SKM-1 treated with dmso at 0.1 percent for 144 hours (cell line): ENCODE results near the gene CRYZL1.
"Not testable (repeated sequence)": the region's sequence is repeated elsewhere in the genome, so short reads cannot be mapped to it uniquely, and the experiment has no call there.

ENCODE experiments used
- DNase-seq: peaks from one replicate; lab custom pipeline; 2025; ENCODE audit not compliant: unreplicated experiment; lab: John Stamatoyannopoulos, UW

The CRYZL1 gene

GRCh38 chr21:33640697-33641351, 717 bp downstream of the CRYZL1 start:
- DNase-seq = no peak

- no peak for DNase-seq
Observed at GRCh38 chr21:33634254-33634653, 7.3 kb downstream of the CRYZL1 start.

GRCh38 chr21:33626151-33626550, 15.4 kb downstream of the CRYZL1 start:
- DNase-seq = not testable (repeated sequence)

GRCh38 chr21:33622253-33622652, 19.3 kb downstream of the CRYZL1 start:
- DNase-seq = no peak

GRCh38 chr21:33619726-33620125, 21.8 kb downstream of the CRYZL1 start:
- DNase-seq = peak; percentile 73

- no peak for DNase-seq
Observed at GRCh38 chr21:33618407-33618806, 23.1 kb downstream of the CRYZL1 start.

- DNase-seq = not testable (repeated sequence)
Observed at GRCh38 chr21:33617565-33617964, 24.0 kb downstream of the CRYZL1 start.

GRCh38 chr21:33611006-33611744, 30.4 kb downstream of the CRYZL1 start:
- no peak for DNase-seq

- DNase-seq = no peak
Observed at GRCh38 chr21:33608559-33608958, 33.0 kb downstream of the CRYZL1 start.

- DNase-seq = no peak
Observed at GRCh38 chr21:33598051-33598450, 43.5 kb downstream of the CRYZL1 start.

GRCh38 chr21:33588485-33589335, 52.8 kb downstream of the CRYZL1 start, which contains the start of gene DONSON:
TSS of gene DONSON (minus strand) at chr21:33588684. CDS start at chr21:33588641, 43 bp downstream.
- peak; percentile 73 for DNase-seq

GRCh38 chr21:33587792-33588484, 53.6 kb downstream of the CRYZL1 start:
- DNase-seq = no peak

- DNase-seq = no peak
Observed at GRCh38 chr21:33586927-33587326, 54.6 kb downstream of the CRYZL1 start.

GRCh38 chr21:33584455-33584854, 57.1 kb downstream of the CRYZL1 start:
- no peak for DNase-seq

GRCh38 chr21:33578959-33579542, 62.5 kb downstream of the CRYZL1 start:
- DNase-seq = peak; percentile 17

GRCh38 chr21:33578214-33578613, 63.3 kb downstream of the CRYZL1 start:
- DNase-seq = no peak

- not testable (repeated sequence) for DNase-seq
Observed at GRCh38 chr21:33576741-33577141, 64.8 kb downstream of the CRYZL1 start.

- DNase-seq = no peak
Observed at GRCh38 chr21:33572350-33572749, 69.2 kb downstream of the CRYZL1 start.

GRCh38 chr21:33569991-33570390, 71.5 kb downstream of the CRYZL1 start:
- DNase-seq = no peak

- no peak for DNase-seq
Observed at GRCh38 chr21:33568448-33568847, 73.1 kb downstream of the CRYZL1 start.

GRCh38 chr21:33567914-33568313, 73.6 kb downstream of the CRYZL1 start:
- no peak for DNase-seq
